H9 (cell line): ENCODE measurements around the gene ZNF329. TPM values are rescaled to one million over a fixed set of nuclear protein-coding genes. Genes with fewer than 3 reads are reported as not detected.

Source experiments
- DNase-seq: peaks from one replicate; pipeline ENCODE4 v3.0.0-alpha.2; 2017
- H2AFZ ChIP-seq: one replicate; pipeline ENCODE4 v1.6.1; 2013; ENCODE audit warnings: mild to moderate bottlenecking, low read length, control low read depth, moderate library complexity
- H2AK5ac ChIP-seq: 2 replicates; pipeline ENCODE4 v1.6.1; 2013; ENCODE audit warnings: low read length, control low read depth, mixed read lengths; ENCODE audit not compliant: insufficient read length
- H2BK120ac ChIP-seq: one replicate; pipeline ENCODE4 v1.6.1; 2013; ENCODE audit warnings: low read depth, mild to moderate bottlenecking, low read length, control low read depth, inconsistent platforms; ENCODE audit not compliant: poor library complexity, severe bottlenecking
- H2BK12ac ChIP-seq: 2 replicates; pipeline ENCODE4 v1.6.1; 2013; ENCODE audit warnings: low read length, control low read depth, mixed read lengths, low read depth; ENCODE audit not compliant: insufficient read length
- H2BK15ac ChIP-seq: 2 replicates; pipeline ENCODE4 v1.6.1; 2013; ENCODE audit warnings: low read depth, low read length, control low read depth
- H2BK20ac ChIP-seq: one replicate; pipeline ENCODE4 v1.6.1; 2013; ENCODE audit warnings: low read depth, mild to moderate bottlenecking, low read length, control low read depth, inconsistent platforms; ENCODE audit not compliant: poor library complexity, severe bottlenecking
- H2BK5ac ChIP-seq: 2 replicates; pipeline ENCODE4 v1.6.1; 2013; ENCODE audit warnings: low read length, control low read depth, mixed read lengths; ENCODE audit not compliant: insufficient read length
- H3K14ac ChIP-seq: 2 replicates; pipeline ENCODE4 v1.6.1; 2013; ENCODE audit warnings: low read length, control low read depth; ENCODE audit not compliant: insufficient read depth
- H3K18ac ChIP-seq: 2 replicates; pipeline ENCODE4 v1.6.1; 2013; ENCODE audit warnings: low read depth, mild to moderate bottlenecking, mixed read lengths, low read length, control low read depth; ENCODE audit not compliant: insufficient read length
- H3K23ac ChIP-seq: 2 replicates; pipeline ENCODE4 v1.6.1; 2013; ENCODE audit warnings: low read length, control low read depth, mixed read lengths, low read depth; ENCODE audit not compliant: insufficient read length
- H3K23me2 ChIP-seq: 2 replicates; pipeline ENCODE4 v1.6.1; 2013; ENCODE audit warnings: low read depth, mild to moderate bottlenecking, mixed read lengths, low read length, control low read depth; ENCODE audit not compliant: insufficient read length, poor library complexity, severe bottlenecking
- H3K27ac ChIP-seq: 2 replicates; pipeline ENCODE4 v1.5.1; 2013; ENCODE audit warnings: low read length, control low read depth, mixed read lengths, low read depth; ENCODE audit not compliant: insufficient read length
- H3K27me3 ChIP-seq: 2 replicates; pipeline ENCODE4 v1.6.1; 2013; ENCODE audit warnings: low read length, control low read depth, inconsistent platforms; ENCODE audit not compliant: insufficient read depth
- H3K4ac ChIP-seq: 2 replicates; pipeline ENCODE4 v1.6.1; 2013; ENCODE audit warnings: low read depth, mild to moderate bottlenecking, control low read depth, inconsistent platforms, low read length, moderate library complexity
- H3K4me1 ChIP-seq: 2 replicates; pipeline ENCODE4 v1.6.1; 2013; ENCODE audit warnings: low read length, control low read depth, inconsistent platforms; ENCODE audit not compliant: insufficient read depth
- H3K4me2 ChIP-seq: 2 replicates; pipeline ENCODE4 v1.6.1; 2013; ENCODE audit warnings: low read length, control low read depth, mixed read lengths; ENCODE audit not compliant: insufficient read length, insufficient read depth
- H3K56ac ChIP-seq: 2 replicates; pipeline ENCODE4 v1.6.1; 2013; ENCODE audit warnings: low read depth, mild to moderate bottlenecking, mixed read lengths, low read length, control low read depth; ENCODE audit not compliant: insufficient read length
- H3K79me1 ChIP-seq: 2 replicates; pipeline ENCODE4 v1.6.1; 2013; ENCODE audit warnings: low read depth, mild to moderate bottlenecking, moderate library complexity, low read length, control low read depth, inconsistent platforms; ENCODE audit not compliant: insufficient read depth, poor library complexity, severe bottlenecking
- H3K79me2 ChIP-seq: 2 replicates; pipeline ENCODE4 v1.6.1; 2013; ENCODE audit warnings: low read length, control low read depth, inconsistent platforms; ENCODE audit not compliant: insufficient read depth
- H3K9ac ChIP-seq: 2 replicates; pipeline ENCODE4 v1.6.1; 2013; ENCODE audit warnings: low read length, control low read depth, mixed read lengths; ENCODE audit not compliant: insufficient read length; ENCODE audit errors: extremely low read depth
- H3K9me3 ChIP-seq: one replicate; pipeline ENCODE4 v1.6.1; 2013; ENCODE audit warnings: low read depth, low read length, inconsistent platforms; ENCODE audit not compliant: control insufficient read depth
- H3T11ph ChIP-seq: one replicate; pipeline ENCODE4 v1.6.1; 2013; ENCODE audit warnings: mild to moderate bottlenecking, low read length, control low read depth, inconsistent platforms
- H4K20me1 ChIP-seq: one replicate; pipeline ENCODE4 v1.6.1; 2013; ENCODE audit not compliant: control insufficient read depth, insufficient read length, insufficient read depth
- H4K5ac ChIP-seq: 2 replicates; pipeline ENCODE4 v1.6.1; 2013; ENCODE audit warnings: low read depth, mild to moderate bottlenecking, mixed read lengths, low read length, control low read depth; ENCODE audit not compliant: insufficient read length
- H4K8ac ChIP-seq: replicated peaks from 2 replicates; pipeline ENCODE4 v1.6.1; 2013; ENCODE audit warnings: low read length, control low read depth, mixed read lengths, low read depth; ENCODE audit not compliant: insufficient read length
- H4K91ac ChIP-seq: 2 replicates; pipeline ENCODE4 v1.6.1; 2013; ENCODE audit warnings: low read depth, mild to moderate bottlenecking, moderate library complexity, mixed read lengths, low read length, control low read depth; ENCODE audit not compliant: insufficient read length
- H3K27ac Mint-ChIP-seq, 3 experiments: 2 replicates in 2 of 3; 3 replicates in 1 of 3; pipeline ENCODE4 v1.8.0; 2020 to 2021; ENCODE audit warnings: mixed read lengths in 3 of 3, mild to moderate bottlenecking in 1 of 3, moderate library complexity in 1 of 3
- H3K27me3 Mint-ChIP-seq: 2 replicates; pipeline ENCODE4 v1.8.0; 2021; ENCODE audit warnings: low read depth, mild to moderate bottlenecking, moderate library complexity, mixed read lengths
- H3K36me3 Mint-ChIP-seq, 3 experiments: 2 replicates in 2 of 3; 3 replicates in 1 of 3; pipeline ENCODE4 v1.8.0; 2020 to 2021; ENCODE audit warnings: low read depth in 3 of 3, mixed read lengths in 3 of 3; ENCODE audit not compliant: insufficient read depth in 1 of 3
- H3K4me1 Mint-ChIP-seq, 2 experiments: 2 replicates each; pipeline ENCODE4 v1.8.0; 2020; ENCODE audit warnings: mixed read lengths in 2 of 2
- H3K4me3 Mint-ChIP-seq, 2 experiments: 2 replicates in 1 of 2; 3 replicates in 1 of 2; pipeline ENCODE4 v1.8.0; 2020 to 2021; ENCODE audit warnings: mild to moderate bottlenecking in 2 of 2, mixed read lengths in 2 of 2, moderate library complexity in 1 of 2
- H3K9me3 Mint-ChIP-seq, 2 experiments: 2 replicates in 1 of 2; 3 replicates in 1 of 2; pipeline ENCODE4 v1.8.0; 2020; ENCODE audit warnings: mild to moderate bottlenecking in 2 of 2, mixed read lengths in 2 of 2, moderate library complexity in 1 of 2
- CTCF ChIP-seq: fragments of 200-600 bp; sonication (generic); conservative IDR thresholded peaks from 3 replicates; pipeline ENCODE4 v1.8.0; 2021; ENCODE audit warnings: antibody characterized with exemption, mild to moderate bottlenecking
- WGBS: extraction: QIAGEN DNeasy Blood & Tissue Kit; methylation state at CpG from one replicate; pipeline ENCODE4 v1.1.7; 2013; ENCODE audit warnings: missing lambda C conversion rate, low lambda C conversion rate, mixed read lengths; ENCODE audit not compliant: insufficient read length; ENCODE audit errors: extremely low coverage; 5-methylcytosine and 5-hydroxymethylcytosine counted together
- total RNA-seq: library from RNA; stranded (reverse); gene quantifications from 2 replicates; pipeline ENCODE4 v1.2.1, GENCODE V29; 2021

ZNF329 gene
- total RNA-seq, 1 experiment from 2014 or later = 12.1 TPM

DNA sequence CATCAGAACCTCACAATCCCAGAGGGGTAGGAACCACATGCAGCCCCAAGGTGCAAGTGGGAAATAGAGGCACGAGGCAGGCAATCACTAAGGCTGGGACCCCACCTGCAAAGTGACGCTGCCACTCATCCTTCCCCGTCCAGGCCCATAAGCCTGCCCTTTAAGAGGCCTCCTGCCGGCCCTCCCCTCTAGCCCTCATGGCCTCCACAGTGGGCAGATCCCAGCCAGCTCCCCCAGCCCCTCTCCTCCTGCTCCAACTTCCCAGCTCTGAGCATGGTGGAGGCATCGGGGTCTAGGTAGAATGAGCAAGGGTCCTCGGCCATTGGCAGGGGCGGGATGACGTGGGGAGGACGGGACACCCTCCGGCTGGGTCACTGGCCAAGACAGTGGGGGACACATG, 55.3 kb downstream of the ZNF329 start:
- no peak overlapping the region for H2AFZ ChIP-seq
- no peak overlapping the region for H3K18ac ChIP-seq
- no peaks in the 10 kb centered on the region for H4K20me1 ChIP-seq
- no peak overlapping the region for H3K27ac ChIP-seq
- no peak overlapping the region for H2AK5ac ChIP-seq
- H3K23ac ChIP-seq = no peak overlapping the region
- Mint-ChIP-seq H3K9me3 (peaks cover 12 to 33% of the 10 kb centered on the region in 2 experiments), H3K36me3 (peaks cover 19 to 35% (median 31%) of the 10 kb centered on the region in 3 experiments), H3K27ac (no peak overlapping the region), H3K4me3 (no peak overlapping the region), H3K27me3 (no peaks in the 10 kb centered on the region; the same call in 1 of the 2 replicates), H3K4me1 (peaks cover 10 to 17% of the 10 kb centered on the region in 2 experiments)
- no peak overlapping the region for H2BK15ac ChIP-seq
- H3K4ac ChIP-seq = no peak overlapping the region
- H3K79me1 ChIP-seq = peaks cover 9% of the 10 kb centered on the region
- no peak for TF ChIP-seq CTCF
- H4K8ac ChIP-seq = no peak overlapping the region
- no peak overlapping the region for H3K14ac ChIP-seq
- no peak overlapping the region for H2BK20ac ChIP-seq
- no CpG with 5 or more reads among the region's 10 CpGs for WGBS
- no peak overlapping the region for H2BK5ac ChIP-seq
- no peak overlapping the region for H3T11ph ChIP-seq
- no peak overlapping the region for H3K4me2 ChIP-seq
- H2BK12ac ChIP-seq = no peak overlapping the region
- H3K56ac ChIP-seq = no peak overlapping the region
- H3K4me1 ChIP-seq = peaks cover 6% of the 10 kb centered on the region; the same call in 1 of the 2 replicates
- no peaks in the 10 kb centered on the region for H3K9me3 ChIP-seq
- H3K23me2 ChIP-seq = peaks cover 10% of the 10 kb centered on the region
- no peak for DNase-seq
- no peaks in the 10 kb centered on the region for H3K79me2 ChIP-seq
- H4K91ac ChIP-seq = no peak overlapping the region
- no peaks in the 10 kb centered on the region for H3K27me3 ChIP-seq
- no peak overlapping the region for H4K5ac ChIP-seq
- H2BK120ac ChIP-seq = no peak overlapping the region
- no peak overlapping the region for H3K9ac ChIP-seq
